SKM-1 treated with dmso at 0.1 percent for 144 hours (cell line): ENCODE data around the gene LYPD6B.

Source experiments
- DNase-seq: peaks from one replicate; lab custom pipeline; 2025; ENCODE audit not compliant: unreplicated experiment; lab: John Stamatoyannopoulos, UW

LYPD6B gene

GRCh38 chr2:149104221-149104620 lies 65.7 kb downstream of the LYPD6B start:
- no peak for DNase-seq

DNA sequence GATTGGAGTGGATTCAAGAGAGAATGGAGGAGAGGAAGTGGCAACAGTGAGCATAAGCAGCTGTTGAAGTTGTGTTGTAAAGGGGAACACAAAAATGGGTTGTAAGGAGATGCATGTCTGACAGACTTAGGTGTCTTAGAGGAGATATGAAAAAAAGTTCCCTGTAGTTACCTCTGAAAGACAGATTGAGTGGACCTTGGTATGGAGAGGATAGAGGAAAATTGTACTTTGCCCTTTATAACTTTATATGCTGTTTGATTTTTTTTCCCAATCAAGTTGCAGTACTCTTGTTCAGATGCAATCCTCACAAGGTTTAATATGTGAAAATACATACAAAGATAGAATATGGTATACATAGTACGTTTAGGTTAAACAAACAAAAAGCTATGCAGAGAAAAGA lies 73.6 kb downstream of the LYPD6B start:
- DNase-seq, result no peak

GRCh38 chr2:149112713-149113112 lies 74.2 kb downstream of the LYPD6B start:
- no peak for DNase-seq

DNA sequence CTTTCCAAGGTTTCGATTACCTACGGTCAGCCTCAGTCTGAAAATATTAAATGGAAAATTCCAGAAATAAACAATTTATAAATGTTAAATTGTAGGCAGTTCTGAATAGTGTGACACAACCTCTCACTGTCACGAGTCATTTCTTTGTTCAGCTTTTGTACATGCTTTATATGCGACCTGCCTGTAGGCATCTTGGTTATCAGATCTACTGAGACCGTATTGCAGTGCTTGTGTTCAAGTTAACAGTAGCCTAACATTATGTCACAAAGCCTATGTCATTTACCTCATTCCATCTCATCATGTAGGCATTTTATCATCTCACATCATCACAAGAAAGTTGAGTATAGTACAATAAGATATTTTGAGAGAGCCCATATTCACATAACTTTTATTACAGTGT lies 77.3 kb downstream of the LYPD6B start:
- DNase-seq, result no peak

DNA sequence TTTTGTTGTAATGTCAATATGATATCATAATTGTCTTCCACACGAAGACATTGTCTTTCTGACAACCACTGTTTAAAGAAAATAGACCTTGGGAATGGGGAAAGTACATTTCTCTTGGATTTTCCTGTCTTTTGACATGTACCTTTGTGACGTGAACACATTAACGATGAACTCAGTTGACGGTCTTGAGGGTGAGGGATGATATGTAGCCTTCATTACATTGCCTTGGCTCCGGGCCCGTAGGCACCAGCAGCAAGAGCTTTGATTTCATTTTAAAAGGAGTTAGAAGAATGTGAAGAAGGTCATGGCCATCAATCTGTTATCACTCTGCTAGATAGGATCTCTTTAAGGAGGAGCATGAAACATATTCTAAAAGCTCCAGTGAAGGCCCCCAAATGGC lies 80.9 kb downstream of the LYPD6B start:
- no peak for DNase-seq

DNA sequence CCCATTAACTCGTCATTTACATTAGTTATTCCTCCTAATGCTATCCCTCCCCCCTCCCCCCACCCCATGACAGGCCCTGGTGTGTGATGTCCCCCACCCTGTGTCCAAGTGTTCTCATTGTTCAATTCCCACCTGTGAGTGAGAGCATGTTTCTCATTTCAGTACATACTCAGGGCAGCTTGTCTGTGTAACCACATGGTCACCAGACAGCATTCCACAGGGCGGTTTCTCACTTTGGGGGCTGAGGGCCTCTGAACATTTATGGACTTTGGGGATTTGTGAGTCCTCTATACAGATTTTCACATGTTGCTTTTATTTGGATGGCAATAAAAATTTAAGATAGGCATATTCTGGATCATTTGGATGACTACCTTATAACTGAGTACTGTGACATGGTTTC lies 84.0 kb downstream of the LYPD6B start:
- DNase-seq, result no peak

GRCh38 chr2:149125031-149125725 lies 86.7 kb downstream of the LYPD6B start:
- DNase-seq, result no peak

DNA sequence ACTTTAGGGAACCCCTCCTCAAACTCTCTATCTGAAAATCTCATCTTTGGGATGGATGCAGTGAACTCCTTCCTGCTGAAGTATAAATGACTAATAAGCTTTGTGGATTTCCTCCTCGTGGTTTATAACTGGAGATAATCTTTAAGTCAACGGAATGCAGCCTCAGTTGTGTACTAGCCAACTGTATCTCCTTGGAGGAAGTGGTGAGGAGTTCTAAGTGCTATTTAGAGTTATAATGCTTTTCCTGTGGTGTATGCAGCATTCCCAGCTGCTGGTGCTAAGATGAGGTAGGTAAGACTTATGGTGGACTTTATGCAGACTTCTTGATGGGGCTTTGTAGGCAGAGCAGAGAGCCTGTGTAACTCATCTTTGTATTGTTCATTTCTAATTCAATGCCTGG lies 90.9 kb downstream of the LYPD6B start:
- peak; percentile 3 for DNase-seq

DNA sequence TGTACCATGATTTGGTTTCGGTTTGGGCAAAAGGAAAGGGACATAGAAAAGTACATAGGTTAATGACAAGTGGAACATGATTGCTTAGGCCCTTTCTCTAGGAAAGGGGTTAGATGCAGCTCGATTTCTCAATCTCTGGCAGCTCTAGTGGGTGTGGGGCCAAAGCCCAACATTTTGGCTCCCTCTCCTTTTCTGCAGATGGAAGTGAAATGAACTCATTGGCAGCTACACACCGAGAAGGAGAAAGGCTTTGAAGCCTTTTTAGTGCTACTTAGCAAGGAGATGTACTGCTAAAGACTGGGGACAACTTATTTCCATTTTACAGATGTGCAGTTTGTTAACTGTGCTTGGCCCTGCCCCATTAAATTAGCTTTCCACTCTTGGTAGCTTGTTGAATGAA lies 93.8 kb downstream of the LYPD6B start:
- no peak for DNase-seq

DNA sequence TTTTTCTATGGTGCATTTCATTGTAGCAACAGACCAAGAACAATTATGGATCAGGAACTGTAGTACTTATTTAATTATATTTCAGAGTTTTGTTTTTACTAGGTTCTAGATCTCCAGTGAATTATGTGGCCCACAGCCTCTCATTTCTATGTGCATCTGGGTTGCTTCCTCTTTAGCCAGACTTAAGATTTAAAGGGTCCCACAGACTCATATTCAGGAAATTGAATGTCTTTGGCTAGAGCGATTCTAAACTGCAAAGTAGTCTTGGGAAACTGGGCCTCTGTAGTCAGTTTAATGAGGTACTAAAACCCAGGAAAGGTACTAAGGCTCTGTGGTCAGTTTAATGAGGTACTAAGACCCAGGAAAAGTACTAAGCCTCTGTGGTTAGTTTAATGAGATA lies 94.4 kb downstream of the LYPD6B start:
- no peak for DNase-seq

- no peak for DNase-seq
Observed at GRCh38 chr2:149134335-149134923, 95.9 kb downstream of the LYPD6B start.

GRCh38 chr2:149136111-149136510 lies 97.6 kb downstream of the LYPD6B start:
- no peak for DNase-seq

GRCh38 chr2:149141046-149141445 lies 102.5 kb downstream of the LYPD6B start:
- no peak for DNase-seq

DNA sequence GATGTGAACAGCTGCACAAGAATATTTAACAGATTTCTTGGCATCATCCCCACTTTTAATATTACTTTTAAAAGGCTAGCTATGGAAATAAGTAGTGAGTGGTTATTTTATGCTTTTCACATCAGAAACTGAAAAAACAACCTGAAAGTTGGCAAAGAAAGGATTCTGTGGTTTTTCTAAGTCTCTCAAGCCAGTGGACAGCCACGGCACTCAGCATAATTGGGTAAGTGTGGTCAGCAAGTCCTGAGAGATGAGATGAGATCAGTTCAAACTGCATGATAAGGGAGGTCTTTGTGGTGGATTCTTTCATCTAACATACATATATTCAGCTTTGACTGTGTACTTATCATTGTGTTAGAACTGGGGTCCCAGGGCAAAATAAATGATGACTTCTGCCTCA lies 105.2 kb downstream of the LYPD6B start:
- no peak for DNase-seq

- no peak for DNase-seq
Observed at GRCh38 chr2:149145314-149146295, 107.1 kb downstream of the LYPD6B start.

- DNase-seq, result no peak
Observed at GRCh38 chr2:149146876-149147275, 108.4 kb downstream of the LYPD6B start.

DNA sequence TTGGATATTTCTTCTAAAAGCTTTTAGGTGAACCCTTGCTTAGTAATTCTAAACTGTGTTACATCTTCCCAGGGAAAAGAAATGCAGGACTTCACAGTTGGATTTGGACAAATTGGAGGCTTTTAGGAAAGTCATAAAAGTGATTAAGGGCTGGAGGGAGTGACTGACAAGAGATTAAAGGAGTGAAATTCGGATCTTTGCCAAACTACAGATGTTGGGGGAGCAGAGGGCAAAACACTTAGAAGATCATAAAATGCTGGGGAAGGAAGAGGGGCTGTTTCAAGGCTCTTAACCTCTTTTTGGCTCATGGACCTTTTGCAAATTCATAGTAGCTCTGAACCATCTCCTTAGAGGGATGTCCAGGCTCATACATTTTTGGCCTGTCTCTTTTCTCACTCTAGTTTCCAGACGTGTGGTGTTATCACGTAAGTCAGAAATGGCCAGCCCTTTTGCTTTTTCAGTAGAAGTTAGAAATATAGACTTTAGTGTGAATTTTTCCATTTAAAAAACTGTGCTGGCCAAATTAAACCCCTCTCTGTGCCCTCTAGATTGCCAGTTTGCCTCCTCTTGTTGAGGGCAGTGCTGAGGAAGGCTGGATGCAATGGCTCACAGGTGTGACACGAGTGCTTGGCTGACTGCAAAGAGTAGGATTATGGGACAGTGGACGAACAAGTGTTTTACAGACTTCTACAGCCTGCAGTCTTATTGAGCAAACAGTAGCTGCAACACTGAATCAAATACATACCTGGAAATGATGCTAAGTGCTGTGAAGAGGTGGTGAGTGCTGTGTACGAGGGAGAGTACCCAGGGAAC lies 109.9 kb downstream of the LYPD6B start:
- DNase-seq, result no peak

- no peak for DNase-seq
Observed at GRCh38 chr2:149149007-149149297, 110.5 kb downstream of the LYPD6B start.

DNA sequence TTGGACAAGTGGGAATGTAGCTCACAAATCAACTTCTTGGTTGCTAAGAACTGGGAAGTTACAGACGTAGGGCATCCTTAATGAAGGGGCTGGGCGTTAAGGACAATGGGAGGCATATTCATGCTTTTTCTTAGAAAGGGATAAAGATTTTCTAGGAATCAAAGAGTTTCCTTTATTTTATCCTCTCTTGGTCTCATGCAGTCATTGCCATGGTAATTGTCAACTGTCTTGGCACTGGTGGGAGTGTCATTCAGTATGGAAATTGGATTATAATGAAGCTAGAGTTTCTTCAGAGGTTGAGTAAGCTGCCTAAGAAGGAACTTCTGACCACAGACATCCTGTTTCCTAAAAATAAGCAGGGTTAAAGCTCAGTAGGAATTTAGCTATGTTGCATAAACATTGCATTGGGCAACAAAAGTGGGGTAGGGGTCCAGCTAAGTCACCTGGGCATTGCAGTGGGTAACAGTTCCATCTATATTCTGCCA lies 114.0 kb downstream of the LYPD6B start:
- DNase-seq, result peak; percentile 88

DNA sequence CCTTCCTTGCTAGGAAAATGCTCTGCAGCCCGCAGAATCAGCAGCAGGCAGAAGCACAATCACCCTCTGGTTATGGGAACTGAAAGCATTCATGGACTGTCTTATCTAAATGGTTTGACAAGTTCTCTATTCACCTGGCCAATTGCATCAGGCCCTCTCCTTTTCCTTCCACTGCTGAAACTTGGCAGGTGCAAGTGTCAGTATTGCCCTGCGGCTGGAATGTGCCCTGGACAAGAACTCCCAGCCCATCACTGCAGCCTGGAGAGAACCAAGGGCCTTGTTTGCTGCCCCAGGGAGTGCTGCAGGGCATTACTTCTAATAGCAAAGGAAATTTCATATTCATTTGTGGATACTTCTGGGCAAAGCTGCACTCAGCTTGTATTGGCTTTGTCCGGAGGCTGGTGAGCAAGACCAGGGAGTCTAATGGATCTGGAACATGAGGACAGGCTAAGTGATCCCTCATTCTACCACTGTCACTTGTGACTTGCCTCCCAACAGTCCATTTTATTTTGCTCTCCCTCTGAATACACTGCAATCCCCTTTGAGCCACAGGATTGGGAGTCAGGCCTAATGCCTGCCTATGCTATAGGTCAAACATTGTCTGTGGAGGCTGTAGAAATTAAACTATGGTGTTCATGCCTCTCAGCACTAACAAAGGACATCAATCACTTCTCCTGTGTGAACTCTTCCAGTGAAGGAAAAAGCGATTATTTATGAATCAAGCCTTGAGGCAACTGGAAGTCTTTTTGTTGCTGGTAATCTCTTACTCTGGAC lies 116.9 kb downstream of the LYPD6B start:
- DNase-seq, result peak; percentile 21
